Measurements from ENCODE around the gene MKRN3. TPM values are rescaled to one million over a fixed set of nuclear protein-coding genes. Genes with fewer than 3 reads are reported as not detected.

Gene MKRN3
- total RNA-seq, 2 donors from 2014 or later: 0.43 TPM; not detected in 1

DNA sequence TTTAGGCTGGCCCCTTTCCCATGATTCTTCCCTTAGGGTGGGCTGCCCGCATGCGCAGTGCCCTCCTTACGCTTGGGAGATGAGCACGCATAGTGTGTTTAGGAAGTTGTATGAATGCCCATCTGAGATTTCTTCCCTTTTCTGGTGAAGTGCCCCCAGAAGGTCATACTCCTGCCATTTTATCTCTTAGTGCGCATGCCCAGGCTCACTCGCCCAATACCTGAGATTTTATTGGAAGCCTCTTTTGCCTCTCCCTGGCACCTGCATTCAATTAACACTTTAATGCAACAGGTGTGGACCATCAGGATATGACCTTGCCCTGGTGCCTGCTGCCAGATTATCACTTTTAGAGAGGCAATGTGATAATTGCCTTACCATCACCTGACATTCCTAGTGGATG is 36.6 kb downstream of the MKRN3 start:
- H3K27ac ChIP-seq: no peak overlapping the region

DNA sequence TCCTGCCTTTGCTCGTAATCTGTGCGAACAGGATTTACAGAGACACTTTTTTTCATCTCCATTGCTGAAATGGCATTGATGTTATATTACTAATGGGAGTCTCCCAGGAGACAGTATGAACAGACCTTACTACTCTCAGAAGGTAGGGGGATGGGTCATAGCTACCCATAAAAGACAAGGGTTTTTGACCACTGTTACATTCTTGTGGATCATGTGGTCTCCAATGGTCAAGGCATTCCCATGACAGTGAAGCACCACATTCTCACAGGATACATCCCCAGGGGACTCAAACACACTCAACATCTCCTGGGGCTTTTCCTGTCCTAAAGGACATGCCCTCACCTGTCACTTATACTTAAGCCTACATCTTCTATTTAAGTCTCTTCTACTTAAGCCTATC is 40.8 kb downstream of the MKRN3 start:
- Histone ChIP-seq H3K4me1 (no peaks in the 10 kb centered on the region), H3K9me3 (no peaks in the 10 kb centered on the region), H3K4me3 (no peak overlapping the region), H3K36me3 (no peaks in the 10 kb centered on the region), H3K27me3 (no peaks in the 10 kb centered on the region), H3K27ac (no peak overlapping the region)
- no peak for DNase-seq (ENCODE audit: low spot score)
- TF ChIP-seq CTCF (IDR thresholded peaks at IDR 0.05): no peak

More for the DNA sequence above, 36.6 kb downstream of the MKRN3 start:
- no peaks in the 10 kb centered on the region for H3K27me3 ChIP-seq
- H3K9me3 ChIP-seq: no peaks in the 10 kb centered on the region
- no peaks in the 10 kb centered on the region for H3K4me1 ChIP-seq
- no peak overlapping the region for H3K4me3 ChIP-seq
- no peak for TF ChIP-seq CTCF (IDR thresholded peaks at IDR 0.05)
- DNase-seq (ENCODE audit: low spot score): no peak
- H3K36me3 ChIP-seq: no peaks in the 10 kb centered on the region

GRCh38 chr15:23616536-23616935 is 51.1 kb downstream of the MKRN3 start:
- no peaks in the 10 kb centered on the region for H3K36me3 ChIP-seq
- no peak overlapping the region for H3K27ac ChIP-seq
- no peak for TF ChIP-seq CTCF (IDR thresholded peaks at IDR 0.05)
- no peaks in the 10 kb centered on the region for H3K4me1 ChIP-seq
- H3K4me3 ChIP-seq: no peak overlapping the region
- H3K9me3 ChIP-seq: no peaks in the 10 kb centered on the region
- no peaks in the 10 kb centered on the region for H3K27me3 ChIP-seq
- no peak for DNase-seq (ENCODE audit: low spot score)

MicroRNAs within 50 kb of the gene (microRNA counts, 767-probe panel; counts per million panel counts)
- 0 to 31.0 counts per million in 2 donors for microRNA hsa-miR-4508

Small RNA genes lying within 50 kb of the gene (microRNA-seq; reads per million reads assigned to microRNA genes)
- 0 reads per million in 2 donors for gene MIR4508 (ENCODE audit: borderline number of aligned reads in 2 of 2, borderline replicate concordance in 1 of 2)

Other genes with a start within 250 kb of the MKRN3 start
- not detected for gene GOLGA6L26, start 231.5 kb upstream of the MKRN3 start, total RNA-seq
- gene GOLGA8S, start 210.9 kb upstream of the MKRN3 start, total RNA-seq: under 1 TPM; 0.31 to 0.33 TPM
- not detected for gene GOLGA6L2, start 118.4 kb upstream of the MKRN3 start, total RNA-seq
- gene MAGEL2, start 82.2 kb downstream of the MKRN3 start, total RNA-seq: under 1 TPM; 0.15 to 0.16 TPM
- gene NDN, start 121.6 kb downstream of the MKRN3 start, total RNA-seq: 10 to 100 TPM; 51.6 to 72.2 TPM

All from right atrium auricular region (tissue), 2 donors.